ENCODE results near the gene DCAF5.

DNA sequence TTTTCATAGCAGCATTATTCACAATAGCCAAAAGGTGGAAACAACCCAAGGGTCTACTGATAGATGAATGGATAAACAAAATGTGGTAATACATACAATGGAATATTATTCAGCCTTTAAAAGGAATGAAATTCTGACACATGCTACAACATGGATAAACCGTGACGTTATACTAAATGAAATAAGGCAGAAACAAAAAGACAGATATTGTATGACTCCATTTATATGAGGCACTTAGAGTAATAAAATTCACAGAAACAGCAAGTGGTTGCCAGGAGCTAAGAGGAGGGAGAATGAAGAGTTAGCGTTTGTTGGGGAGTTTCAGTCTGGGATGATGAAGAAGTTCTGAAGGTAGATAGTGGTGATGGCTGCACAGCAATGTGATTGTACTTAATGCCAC lies 76.6 kb downstream of the DCAF5 start:
- TF ChIP-seq EZH2 (optimal IDR thresholded peaks at IDR 0.05; ENCODE audit: low read depth, low read length), result no peak
- TF ChIP-seq, protein P1, sequence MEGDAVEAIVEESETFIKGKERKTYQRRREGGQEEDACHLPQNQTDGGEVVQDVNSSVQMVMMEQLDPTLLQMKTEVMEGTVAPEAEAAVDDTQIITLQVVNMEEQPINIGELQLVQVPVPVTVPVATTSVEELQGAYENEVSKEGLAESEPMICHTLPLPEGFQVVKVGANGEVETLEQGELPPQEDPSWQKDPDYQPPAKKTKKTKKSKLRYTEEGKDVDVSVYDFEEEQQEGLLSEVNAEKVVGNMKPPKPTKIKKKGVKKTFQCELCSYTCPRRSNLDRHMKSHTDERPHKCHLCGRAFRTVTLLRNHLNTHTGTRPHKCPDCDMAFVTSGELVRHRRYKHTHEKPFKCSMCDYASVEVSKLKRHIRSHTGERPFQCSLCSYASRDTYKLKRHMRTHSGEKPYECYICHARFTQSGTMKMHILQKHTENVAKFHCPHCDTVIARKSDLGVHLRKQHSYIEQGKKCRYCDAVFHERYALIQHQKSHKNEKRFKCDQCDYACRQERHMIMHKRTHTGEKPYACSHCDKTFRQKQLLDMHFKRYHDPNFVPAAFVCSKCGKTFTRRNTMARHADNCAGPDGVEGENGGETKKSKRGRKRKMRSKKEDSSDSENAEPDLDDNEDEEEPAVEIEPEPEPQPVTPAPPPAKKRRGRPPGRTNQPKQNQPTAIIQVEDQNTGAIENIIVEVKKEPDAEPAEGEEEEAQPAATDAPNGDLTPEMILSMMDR (IDR thresholded peaks at IDR 0.05; ENCODE audit: low read length), result no peak
- TF ChIP-seq EZH2phosphoT487 (IDR thresholded peaks at IDR 0.05; ENCODE audit: low read length), result no peak

Data from MM.1S (cell line).